ENCODE data around the gene PI4K2A.
"Not testable (repeated sequence)": the region's sequence is repeated elsewhere in the genome, so short reads cannot be mapped to it uniquely, and the experiment has no call there.

Gene PI4K2A

DNA sequence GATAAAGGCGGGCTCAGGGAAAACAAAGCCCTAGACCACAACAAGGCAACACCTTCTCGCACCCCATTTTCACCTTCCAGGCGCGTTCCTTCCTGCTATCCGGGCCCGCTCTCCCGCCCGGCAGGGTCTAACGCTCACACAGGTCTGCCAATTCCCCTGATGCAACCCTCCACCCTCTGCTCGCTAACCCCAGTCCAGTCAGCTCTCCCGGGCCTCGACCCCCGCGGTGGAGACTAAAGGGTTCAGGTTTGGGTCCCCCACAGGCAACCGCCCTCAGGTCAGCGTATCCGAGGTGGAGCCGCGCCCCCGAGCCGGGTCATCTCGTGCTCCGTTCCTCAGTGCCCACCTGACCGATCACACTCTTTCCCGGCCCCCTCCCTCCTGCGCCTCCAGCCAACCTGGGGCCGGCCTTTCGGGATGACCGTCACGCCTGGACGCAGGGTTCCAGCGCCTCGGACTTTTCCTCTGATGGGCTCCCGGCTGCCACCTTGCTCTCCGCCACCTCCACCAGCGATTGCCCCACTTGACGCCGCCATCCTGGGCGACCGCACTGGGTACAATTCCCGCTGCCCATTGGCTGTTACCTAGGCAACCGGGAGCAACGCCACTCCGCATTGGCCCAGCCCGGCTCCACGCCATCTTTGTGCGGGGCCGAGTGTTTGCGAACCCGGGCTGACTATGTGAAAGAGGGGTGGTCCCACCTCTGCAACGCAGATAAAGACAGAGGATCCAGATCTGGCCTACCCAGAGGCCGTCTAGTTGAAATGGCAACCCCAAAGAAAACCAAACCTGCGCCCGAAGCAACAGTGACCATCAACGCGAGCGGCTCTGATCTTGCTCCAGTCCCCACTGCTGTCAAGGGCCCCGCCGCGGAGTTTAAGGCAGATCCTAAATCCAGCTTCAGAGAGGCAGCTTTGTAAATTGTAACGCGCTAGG lies 7.3 kb upstream of the PI4K2A start, which contains the start of gene MORN4:
Gene MORN4 (minus strand): TSS at position 552 of the 936 bp plus-strand sequence. CDS start 13,847 bp downstream, outside the sequence.
- DNase-seq, result peak; percentile 82

- DNase-seq, result peak; percentile 8
These were observed 6.5 kb upstream of the PI4K2A start for GRCh38 chr10:97633921-97634320.

GRCh38 chr10:97635577-97635976 lies 4.9 kb upstream of the PI4K2A start:
- DNase-seq, result no peak

DNA sequence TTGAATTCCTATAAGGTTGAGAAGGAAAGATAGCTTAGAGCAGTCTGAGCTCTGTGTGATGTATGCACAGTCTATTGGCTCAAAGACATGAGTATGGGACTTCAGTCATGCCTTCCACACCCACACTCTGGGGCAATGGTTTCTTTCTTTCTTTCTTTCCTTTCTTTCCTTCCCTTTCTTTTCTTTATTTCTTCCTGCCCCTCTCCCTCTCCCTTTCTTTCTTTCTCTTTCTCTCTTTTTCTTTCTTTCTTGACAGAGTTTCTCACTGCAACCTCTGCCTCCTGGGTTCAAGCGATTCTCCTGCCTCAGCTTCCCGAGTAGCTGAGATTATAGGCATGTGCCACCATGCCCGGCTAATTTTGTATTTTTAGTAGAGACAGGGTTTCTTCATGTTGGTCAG lies 1.4 kb upstream of the PI4K2A start:
- not testable (repeated sequence) for DNase-seq

DNA sequence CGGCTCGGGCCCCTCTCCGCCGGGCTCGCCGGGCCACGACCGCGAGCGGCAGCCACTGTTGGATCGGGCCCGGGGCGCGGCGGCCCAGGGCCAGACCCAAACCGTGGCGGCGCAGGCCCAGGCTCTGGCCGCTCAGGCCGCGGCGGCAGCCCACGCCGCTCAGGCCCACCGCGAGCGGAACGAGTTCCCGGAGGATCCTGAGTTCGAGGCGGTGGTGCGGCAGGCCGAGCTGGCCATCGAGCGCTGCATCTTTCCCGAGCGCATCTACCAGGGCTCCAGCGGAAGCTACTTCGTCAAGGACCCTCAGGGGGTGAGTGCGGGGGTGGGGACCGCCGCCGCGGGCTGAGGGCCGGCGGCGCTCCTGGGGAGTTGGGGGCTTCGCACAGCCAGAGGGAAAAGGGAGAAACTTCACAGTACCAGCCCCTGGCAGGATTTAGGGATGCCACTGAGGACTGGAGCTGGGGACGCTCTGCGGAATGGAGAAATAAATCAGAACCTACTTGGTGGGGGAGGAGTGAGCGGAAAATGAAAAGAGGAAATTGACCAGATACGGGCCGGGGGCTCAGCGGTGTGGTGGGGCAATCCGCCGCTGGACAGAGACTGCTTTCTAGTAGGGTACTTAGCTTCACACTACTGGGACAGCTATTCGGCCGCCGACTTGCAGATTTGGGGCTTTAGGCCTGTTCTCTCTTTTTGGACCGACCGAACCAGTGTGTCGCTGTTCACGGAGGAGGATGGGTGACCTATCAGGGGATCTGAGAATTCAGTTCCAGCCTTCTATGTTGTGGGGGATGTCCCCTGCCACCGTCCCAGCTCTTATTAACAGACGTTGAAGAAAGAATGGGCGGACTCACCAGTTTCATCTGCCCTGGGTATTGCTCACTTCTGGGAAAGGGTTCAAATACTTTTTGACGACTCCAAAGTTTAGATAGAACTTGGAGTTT lies 669 bp downstream of the PI4K2A start:
- DNase-seq, result no peak

DNA sequence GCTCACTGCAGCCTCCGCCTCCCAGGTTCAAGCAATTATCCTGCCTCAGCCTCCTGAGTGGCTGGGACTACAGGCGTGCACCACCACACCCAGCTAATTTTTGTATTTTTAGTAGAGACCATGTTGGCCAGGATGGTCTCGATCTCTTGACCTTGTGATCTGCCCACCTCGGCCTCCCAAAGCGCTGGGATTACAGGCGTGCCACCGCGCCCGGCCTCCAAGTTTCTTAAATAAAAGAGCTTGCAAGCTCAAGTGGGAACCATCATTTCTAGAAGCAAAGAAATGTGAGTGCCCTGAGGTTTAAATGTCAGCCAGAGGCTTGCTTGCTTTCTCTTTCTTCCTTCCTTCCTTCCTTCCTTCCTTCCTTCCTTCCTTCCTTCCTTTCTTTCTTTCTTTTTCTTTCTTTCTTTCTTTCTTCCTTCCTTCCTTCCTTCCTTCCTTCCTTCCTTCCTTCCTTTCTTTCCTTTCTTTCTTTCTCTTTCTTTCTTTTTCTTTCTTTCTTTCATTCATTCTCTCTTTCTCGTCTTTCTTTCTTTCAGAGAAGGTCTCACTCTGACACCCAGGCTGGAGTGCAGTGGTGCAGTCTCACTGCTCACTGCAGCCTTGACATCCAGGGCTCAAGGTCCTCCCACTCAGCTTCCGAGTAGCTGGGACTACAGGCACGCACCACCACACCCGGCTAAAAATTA lies 2.1 kb downstream of the PI4K2A start:
- DNase-seq, result not testable (repeated sequence)

DNA sequence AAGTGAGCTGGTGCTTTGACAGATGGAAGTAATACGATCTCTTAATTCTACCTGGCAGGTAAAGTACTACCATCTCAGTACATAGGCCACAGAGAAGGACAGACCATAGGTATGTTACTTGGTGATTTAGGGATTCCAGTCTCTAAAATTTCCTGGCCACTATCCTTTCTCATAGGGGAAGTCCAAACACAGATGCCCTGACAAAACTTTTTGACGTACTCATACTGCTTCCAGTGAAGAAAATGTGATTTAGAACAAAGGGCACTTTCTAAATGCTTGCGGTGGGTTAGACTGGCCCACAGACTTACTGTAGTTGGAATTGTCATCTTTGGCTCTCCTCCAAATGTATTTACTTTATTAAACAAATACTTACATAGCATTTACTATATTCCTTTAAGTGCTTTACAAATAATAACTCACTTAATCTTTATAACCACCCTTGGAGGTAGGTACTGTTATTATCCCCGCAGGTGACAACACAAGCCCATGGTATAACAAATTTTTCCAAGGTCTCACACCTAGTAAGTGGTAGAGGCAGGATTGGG lies 3.0 kb downstream of the PI4K2A start:
- DNase-seq, result no peak

DNA sequence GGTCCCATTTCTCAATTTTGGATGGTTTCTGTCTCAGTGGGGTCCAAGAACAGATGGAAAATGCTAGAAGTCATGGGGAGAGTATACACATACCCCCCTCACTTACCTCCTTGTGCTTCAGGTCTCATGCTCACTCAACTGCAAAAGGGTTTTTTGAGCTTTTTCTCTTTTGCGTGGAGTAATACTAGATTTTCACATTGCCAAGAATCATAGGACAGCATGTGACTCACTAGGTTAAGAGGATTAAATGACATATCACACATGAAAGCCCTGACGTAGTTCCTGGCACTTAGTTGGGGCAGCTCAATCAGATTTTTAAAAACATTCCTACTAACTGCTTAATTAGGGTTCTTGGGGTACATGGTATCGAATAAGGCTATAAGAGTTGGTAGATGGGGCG lies 4.5 kb downstream of the PI4K2A start:
- DNase-seq, result no peak

DNA sequence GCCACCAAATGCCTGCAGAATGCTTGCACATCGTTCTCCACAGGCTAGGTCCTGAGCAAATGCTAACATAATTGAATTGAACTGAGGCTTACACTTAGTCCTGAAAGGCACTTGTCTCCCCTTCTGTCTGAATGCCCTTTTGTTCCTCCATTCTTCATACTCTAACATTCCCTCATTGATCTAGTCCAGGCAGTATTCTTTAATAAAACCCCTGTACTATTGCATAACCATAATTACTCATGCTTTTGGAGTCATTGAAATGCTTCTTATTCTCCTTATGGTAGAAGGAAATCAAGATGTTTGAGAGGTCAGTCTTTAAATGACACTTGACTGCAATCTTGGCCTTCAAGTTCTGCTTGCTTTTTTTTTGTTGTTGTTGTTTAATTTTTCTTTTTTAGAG lies 7.1 kb downstream of the PI4K2A start:
- no peak for DNase-seq

DNA sequence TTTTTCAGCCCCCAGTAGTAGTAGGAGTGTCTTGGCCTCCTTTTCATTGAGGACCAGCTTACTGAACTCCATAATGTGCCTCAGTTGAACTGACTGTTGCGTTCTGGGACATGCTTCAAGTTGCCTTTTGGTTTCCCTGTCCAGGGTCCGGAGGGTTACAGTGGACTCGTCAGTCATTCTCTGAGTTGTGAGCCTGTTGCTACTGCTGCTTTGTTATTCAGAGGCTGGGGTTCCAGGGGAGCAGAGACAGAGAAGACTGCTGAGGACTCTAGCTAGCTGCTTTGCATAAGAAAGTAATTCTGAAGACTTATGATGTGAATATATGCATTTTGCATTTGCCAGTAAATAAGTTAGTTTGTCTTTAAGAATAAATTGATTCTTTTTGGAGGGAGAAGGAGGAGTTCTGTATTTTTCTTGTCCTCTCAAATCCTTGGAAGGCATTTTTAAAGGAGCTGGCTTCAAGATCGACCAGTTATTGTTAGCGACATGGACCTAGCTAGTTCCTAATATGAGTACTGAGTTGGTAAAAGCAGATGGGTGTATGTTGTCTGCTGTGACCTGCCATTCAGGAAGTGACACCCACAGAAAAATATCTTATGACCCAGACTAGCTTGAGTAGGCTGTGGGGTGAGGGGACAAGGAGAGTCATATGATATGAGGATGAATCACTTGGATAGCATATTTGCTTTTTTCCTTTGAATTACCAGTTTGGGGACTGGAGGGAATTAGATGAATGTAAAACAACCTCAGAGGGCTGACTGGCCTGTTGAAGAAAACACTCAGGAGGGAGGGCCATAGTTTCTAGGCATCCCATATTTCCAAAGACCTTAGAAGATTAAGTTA lies 8.3 kb downstream of the PI4K2A start:
- DNase-seq, result no peak

DNA sequence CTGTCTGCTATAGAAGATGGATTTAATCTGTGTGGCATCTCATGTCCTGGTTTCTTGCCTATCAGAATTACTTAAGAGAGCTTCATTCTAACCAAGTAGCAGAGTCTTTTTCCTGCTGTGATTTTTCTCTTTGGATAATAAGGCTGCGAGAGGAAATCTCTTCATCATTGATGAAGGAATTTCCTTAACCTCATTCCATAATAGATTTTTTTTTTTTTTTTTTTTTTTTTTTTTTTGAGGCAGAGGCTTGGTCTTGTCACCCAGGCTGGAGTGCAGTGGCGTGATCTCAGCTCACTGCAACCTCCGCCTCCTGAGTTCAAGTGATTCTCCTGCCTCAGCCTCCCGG lies 8.9 kb downstream of the PI4K2A start:
- DNase-seq, result not testable (repeated sequence)

DNA sequence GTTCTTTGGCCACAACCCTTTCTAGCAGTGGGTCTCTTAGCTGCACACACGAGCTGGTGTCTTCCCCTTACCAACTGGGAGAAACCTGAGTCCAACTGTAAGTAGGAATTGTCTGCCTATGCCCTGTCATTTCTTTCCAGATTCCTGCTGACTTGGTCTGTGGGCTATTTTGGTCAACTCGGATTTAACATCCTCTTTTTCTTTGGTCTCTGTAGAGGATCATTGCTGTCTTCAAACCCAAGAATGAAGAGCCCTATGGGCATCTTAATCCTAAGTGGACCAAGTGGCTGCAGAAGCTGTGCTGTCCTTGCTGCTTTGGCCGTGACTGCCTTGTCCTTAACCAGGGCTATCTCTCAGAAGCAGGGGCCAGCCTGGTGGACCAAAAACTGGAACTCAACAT lies 10.3 kb downstream of the PI4K2A start:
- DNase-seq, result no peak

GRCh38 chr10:97651773-97652172 lies 11.3 kb downstream of the PI4K2A start:
- no peak for DNase-seq

- DNase-seq, result no peak
These were observed 16.3 kb downstream of the PI4K2A start for GRCh38 chr10:97656777-97657176.

- no peak for DNase-seq
These were observed 19.1 kb downstream of the PI4K2A start for GRCh38 chr10:97659589-97659988.

GRCh38 chr10:97664282-97664850 lies 23.9 kb downstream of the PI4K2A start:
- DNase-seq, result no peak

DNA sequence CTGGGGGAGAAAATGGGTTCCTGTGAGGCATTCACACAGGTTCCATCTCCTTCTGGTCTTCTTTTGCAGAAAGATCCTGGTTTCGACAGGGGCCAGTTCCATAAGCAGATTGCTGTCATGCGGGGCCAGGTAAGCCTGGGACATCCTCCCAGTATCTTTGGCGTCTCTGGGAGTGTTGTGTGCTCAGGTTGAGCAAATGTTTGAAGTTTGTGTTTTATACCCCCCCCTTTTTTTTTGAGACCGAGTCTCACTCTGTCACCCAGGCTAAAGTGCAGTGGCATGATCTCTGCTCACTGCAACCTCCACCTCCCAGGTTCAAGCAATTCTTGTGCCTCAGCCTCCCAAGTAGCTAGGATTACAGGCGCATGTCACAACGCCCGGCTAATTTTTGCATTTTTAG lies 26.5 kb downstream of the PI4K2A start:
- DNase-seq, result no peak

GRCh38 chr10:97667463-97667862 lies 27.0 kb downstream of the PI4K2A start:
- no peak for DNase-seq

DNA sequence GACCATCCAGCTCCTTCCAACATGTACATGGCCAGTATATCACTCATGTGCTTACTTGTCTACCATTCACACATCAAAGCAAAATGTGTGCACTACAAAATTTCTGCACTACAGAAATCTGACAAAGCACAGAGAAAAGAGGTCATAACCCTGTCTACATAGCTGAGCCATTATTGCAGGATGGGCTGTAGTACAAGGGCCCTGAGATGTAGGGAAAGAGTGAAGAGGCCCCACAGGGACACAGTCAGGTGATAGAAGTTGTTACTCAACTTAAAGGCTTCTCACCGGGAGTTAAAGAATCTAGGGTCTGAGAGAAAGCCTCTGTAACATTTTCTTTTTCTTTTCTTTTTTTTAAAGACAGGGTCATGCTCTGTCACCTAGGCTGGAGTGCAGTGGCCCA lies 29.1 kb downstream of the PI4K2A start:
- DNase-seq, result no peak

DNA sequence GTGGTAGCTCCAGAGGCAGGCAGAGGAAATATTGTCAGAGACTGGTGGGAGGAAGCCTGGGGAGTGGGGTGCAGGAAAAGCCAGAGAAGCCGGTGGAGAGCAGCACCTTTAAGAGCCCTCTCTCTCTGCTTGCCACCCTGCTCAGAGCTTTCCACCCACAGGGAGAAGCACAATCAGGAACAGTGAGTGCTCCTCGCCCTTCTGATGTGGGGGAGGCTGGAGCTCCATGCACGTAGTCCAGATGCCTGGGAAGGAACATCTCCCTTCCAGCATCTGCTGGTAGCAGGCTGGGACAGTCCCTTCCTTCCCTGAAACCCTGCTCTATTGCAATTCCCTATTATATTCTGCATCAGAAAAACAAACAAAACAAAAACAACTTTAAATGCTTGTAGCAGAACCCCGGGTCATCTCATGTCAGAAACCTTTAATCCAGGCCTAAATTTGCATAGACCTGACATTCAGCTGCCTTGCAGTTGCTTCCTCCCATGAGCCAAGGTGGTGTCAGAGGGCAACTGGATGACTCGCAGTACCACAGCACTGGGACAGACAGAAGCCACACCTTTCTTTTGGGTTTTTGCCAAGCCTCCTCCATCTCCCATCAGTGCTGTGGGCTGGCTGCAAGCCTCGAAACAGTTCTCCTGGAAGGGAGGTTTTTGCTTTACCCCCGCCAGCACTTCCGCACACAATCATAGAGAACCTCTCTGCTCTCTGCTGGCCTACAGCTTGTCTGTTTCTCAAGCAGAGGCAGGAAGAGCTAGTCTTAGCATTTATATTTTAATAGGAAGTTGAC lies 33.5 kb downstream of the PI4K2A start:
- DNase-seq, result no peak

DNA sequence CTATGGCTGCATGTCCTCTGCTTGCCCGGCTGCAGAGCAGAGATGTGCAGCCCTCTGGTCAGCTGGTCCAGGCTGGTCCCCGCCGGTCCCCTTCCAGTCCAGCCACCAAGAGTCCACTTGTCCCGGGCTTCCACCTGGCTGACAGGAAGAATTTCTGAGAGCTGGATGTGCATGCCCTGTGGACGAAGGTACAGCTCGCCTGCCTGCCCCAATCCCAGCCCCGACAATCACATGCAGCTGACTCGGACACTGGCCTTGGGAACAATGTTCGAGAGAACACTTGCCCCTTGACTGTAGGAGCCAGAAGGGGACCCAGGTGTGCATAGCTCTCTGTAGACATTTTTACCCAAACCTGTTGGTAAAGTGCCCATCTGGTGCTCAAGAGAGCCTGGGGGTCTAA lies 34.8 kb downstream of the PI4K2A start:
- no peak for DNase-seq

Measured in NCI-H2029 (cell line).